Sigmoid colon (tissue), 4 donors: Measurements from ENCODE around the gene SREBF2.

ENCODE experiments used
- CTCF ChIP-seq, 4 experiments: fragments of 450-650 bp in 3 of 4; fragments of 200-600 bp in 1 of 4; IDR thresholded peaks; one replicate each; pipeline ENCODE4 v1.5.1; 2016 to 2019; ENCODE audit warnings: antibody characterized with exemption in 4 of 4, mild to moderate bottlenecking in 3 of 4, moderate library complexity in 2 of 4
- EP300 ChIP-seq, 4 donors: sonication (generic); formaldehyde crosslinking; IDR thresholded peaks; one replicate each; pipeline ENCODE4 v1.6.1; 2017; ENCODE audit warnings: antibody characterized with exemption in 4 of 4
- POLR2A ChIP-seq, 2 donors: fragments of 450-650 bp; IDR thresholded peaks; one replicate each; pipeline ENCODE4 v1.6.1; 2016; ENCODE audit warnings: antibody characterized with exemption in 2 of 2, mild to moderate bottlenecking in 2 of 2, moderate library complexity in 2 of 2
- POLR2AphosphoS5 ChIP-seq, 4 donors: sonication (generic); formaldehyde crosslinking; IDR thresholded peaks; one replicate each; pipeline ENCODE4 v1.6.1; 2017; ENCODE audit warnings: antibody characterized with exemption in 4 of 4

GRCh38 chr22:41899992-41900651, 67.2 kb downstream of the SREBF2 start:
- TF ChIP-seq CTCF (IDR thresholded peaks at IDR 0.05), result no peak
- no peak for TF ChIP-seq POLR2AphosphoS5 (IDR thresholded peaks at IDR 0.05)
- TF ChIP-seq POLR2A (IDR thresholded peaks at IDR 0.05), result no peak
- TF ChIP-seq EP300 (IDR thresholded peaks at IDR 0.05), result no peak
